Endothelial cell of umbilical vein (primary cell): ENCODE results near the gene HSPG2.
"Not testable (repeated sequence)": the region's sequence is repeated elsewhere in the genome, so short reads cannot be mapped to it uniquely, and the experiment has no call there.

Experiments
- EZH2 ChIP-seq: IDR thresholded peaks from 2 replicates; pipeline ENCODE4 v1.6.1; 2012; ENCODE audit warnings: borderline replicate concordance, low read depth, mild to moderate bottlenecking, moderate library complexity, low read length, inconsistent platforms; ENCODE audit not compliant: severe bottlenecking
- FOS ChIP-seq: IDR thresholded peaks from 2 replicates; pipeline ENCODE4 v1.6.1; 2011; ENCODE audit warnings: mild to moderate bottlenecking, low read length, moderate library complexity, borderline replicate concordance; ENCODE audit not compliant: insufficient read depth
- GATA2 ChIP-seq: IDR thresholded peaks from 2 replicates; pipeline ENCODE4 v1.7.0; 2011; ENCODE audit warnings: low read depth, mild to moderate bottlenecking, moderate library complexity, mixed read lengths, low read length; ENCODE audit not compliant: insufficient read length, insufficient read depth
- JUN ChIP-seq: IDR thresholded peaks from 2 replicates; pipeline ENCODE4 v1.6.1; 2011; ENCODE audit warnings: borderline replicate concordance, low read depth; ENCODE audit not compliant: insufficient read length, insufficient read depth
- MYC ChIP-seq: IDR thresholded peaks from one replicate; pipeline ENCODE4 v1.6.1; 2011; ENCODE audit warnings: mild to moderate bottlenecking, low read depth, low read length
- POLR2A ChIP-seq: IDR thresholded peaks from 2 replicates; pipeline ENCODE4 v1.6.1; 2012; ENCODE audit warnings: low read depth, mild to moderate bottlenecking, control low read depth, low read length
- POLR2AphosphoS5 ChIP-seq: IDR thresholded peaks from 2 replicates; pipeline ENCODE4 v1.6.1; 2012; ENCODE audit warnings: low read depth, mild to moderate bottlenecking, control low read depth, low read length, moderate library complexity; ENCODE audit not compliant: insufficient read depth
- TF ChIP-seq, protein P1 (sequence below), 2 donors: IDR thresholded peaks; 1 replicate in 1 of 2; 2 replicates in 1 of 2; pipeline ENCODE4 v1.5.1; 2011; ENCODE audit warnings: low read length in 2 of 2, mild to moderate bottlenecking in 2 of 2, moderate library complexity in 2 of 2, control low read depth in 1 of 2, inconsistent platforms in 1 of 2, low read depth in 1 of 2; ENCODE audit not compliant: insufficient read depth in 1 of 2; ENCODE audit errors: extremely low read depth in 1 of 2
- TF ChIP-seq, protein P2 (sequence below): IDR thresholded peaks from 2 replicates; pipeline ENCODE4 v1.6.1; 2011; ENCODE audit not compliant: insufficient read depth, insufficient read length

DNA sequence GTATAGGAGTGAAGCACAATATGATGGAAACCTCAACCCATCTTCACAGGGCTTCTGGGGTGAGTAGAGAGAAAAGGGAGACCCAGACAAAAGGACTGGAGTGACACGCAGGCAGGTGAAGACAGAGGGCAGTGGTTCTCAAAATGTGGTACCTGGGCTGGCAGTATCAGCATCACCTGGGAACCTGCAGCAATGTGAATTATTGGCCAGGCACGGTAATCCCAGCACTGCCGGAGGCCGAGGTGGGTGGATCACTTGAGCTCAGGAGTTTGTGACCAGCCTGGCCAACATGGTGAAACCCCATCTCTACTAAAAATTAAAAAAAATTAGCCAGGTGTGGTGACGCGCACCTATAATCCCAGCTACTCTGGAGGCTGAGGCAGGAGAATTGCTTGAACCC lies 45.0 kb upstream of the HSPG2 start:
- TF ChIP-seq, protein P1, sequence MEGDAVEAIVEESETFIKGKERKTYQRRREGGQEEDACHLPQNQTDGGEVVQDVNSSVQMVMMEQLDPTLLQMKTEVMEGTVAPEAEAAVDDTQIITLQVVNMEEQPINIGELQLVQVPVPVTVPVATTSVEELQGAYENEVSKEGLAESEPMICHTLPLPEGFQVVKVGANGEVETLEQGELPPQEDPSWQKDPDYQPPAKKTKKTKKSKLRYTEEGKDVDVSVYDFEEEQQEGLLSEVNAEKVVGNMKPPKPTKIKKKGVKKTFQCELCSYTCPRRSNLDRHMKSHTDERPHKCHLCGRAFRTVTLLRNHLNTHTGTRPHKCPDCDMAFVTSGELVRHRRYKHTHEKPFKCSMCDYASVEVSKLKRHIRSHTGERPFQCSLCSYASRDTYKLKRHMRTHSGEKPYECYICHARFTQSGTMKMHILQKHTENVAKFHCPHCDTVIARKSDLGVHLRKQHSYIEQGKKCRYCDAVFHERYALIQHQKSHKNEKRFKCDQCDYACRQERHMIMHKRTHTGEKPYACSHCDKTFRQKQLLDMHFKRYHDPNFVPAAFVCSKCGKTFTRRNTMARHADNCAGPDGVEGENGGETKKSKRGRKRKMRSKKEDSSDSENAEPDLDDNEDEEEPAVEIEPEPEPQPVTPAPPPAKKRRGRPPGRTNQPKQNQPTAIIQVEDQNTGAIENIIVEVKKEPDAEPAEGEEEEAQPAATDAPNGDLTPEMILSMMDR (IDR thresholded peaks at IDR 0.05; ENCODE audit: extremely low read depth in 1 of 2, insufficient read depth in 1 of 2, low read depth in 1 of 2, low read length in 2 of 2): not testable (repeated sequence)
- not testable (repeated sequence) for TF ChIP-seq MYC, POLR2A, POLR2AphosphoS5, GATA2, EZH2, JUN, FOS
- TF ChIP-seq, protein P2, sequence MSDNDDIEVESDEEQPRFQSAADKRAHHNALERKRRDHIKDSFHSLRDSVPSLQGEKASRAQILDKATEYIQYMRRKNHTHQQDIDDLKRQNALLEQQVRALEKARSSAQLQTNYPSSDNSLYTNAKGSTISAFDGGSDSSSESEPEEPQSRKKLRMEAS: not testable (repeated sequence)
